ENCODE data around the gene ZBTB7A. TPM values are rescaled to one million over a fixed set of nuclear protein-coding genes. Genes with fewer than 3 reads are reported as not detected.

Gene ZBTB7A
- total and polyA plus RNA-seq, 7 experiments from 2014 or later, result 15.3 to 76.0 (median 49.1) TPM

DNA sequence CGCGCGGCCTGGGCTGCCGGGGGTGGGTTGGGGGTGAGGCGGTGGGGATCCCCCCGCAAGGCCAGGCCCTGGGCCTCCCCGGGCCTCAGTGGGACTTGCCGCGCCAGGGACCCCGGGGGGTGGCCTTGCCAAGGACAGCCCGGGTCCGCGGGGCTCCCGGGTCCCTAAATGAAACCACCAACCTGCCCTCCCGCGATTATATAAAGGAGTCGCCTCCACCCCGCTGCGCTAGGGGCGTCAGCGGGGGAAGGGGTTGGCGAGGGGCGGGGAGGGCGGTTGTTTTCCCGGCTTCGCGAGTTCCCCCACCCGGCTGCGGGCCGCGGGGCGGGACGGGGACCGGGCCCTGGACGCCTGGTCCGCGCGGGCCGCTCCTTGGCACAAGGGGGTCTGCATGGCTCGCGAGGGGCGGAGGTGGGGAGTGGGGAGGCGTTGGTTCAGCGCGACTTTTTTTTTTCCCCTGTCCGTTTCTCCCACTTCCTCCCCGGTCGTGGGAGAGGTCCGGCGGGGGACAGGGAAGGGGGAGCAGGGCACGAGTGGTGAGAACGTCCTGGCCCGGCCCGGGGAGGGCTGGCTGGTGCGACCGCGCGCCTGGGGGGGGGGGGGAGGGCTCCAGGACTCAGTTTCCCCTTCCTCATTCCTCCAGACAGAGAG is 822 bp upstream of the ZBTB7A start:
- Histone ChIP-seq H3K4me1 (ENCODE audit: control insufficient read depth in 2 of 2, insufficient read depth in 2 of 2, low read length in 2 of 2) (peaks cover 22 to 37% of the 10 kb centered on the region in 2 donors), H3K4me3 (ENCODE audit: low read length) (peak overlapping the region; percentile 52), H3K27ac (ENCODE audit: low read depth, low read length) (peak overlapping the region; percentile 95), H3K27me3 (ENCODE audit: control insufficient read depth in 2 of 2, insufficient read depth in 2 of 2, low read length in 2 of 2) (no peaks in the 10 kb centered on the region), H3K9me3 (ENCODE audit: control insufficient read depth in 2 of 3, low read length in 3 of 3) (no peaks in the 10 kb centered on the region), H3K36me3 (ENCODE audit: control insufficient read depth in 2 of 3, insufficient read depth in 3 of 3, low read length in 3 of 3) (peaks cover 0 to 20% (median 0%) of the 10 kb centered on the region in 3 experiments)
- Mint-ChIP-seq H3K27ac (peak overlapping the region; percentile 83 to 94 (median 90)), H3K36me3 (peaks cover 0 to 2% (median 0%) of the 10 kb centered on the region in 5 donors), H3K9me3 (peaks cover 0 to 1% (median 0%) of the 10 kb centered on the region in 11 donors), H3K4me1 (peaks cover 0 to 38% (median 26%) of the 10 kb centered on the region in 7 donors), H3K4me3 (peak overlapping the region; percentile 79 to 95 (median 88)), H3K27me3 (no peaks in the 10 kb centered on the region)
- intact Hi-C loops (cut with micrococcal nuclease), result loop anchor here (2.0 to 5.0 kb wide), 6 partner anchors 21 to 390 kb away; partner anchors contain the start of genes ANKRD24 (in 1 of the 2), MAP2K2 (in 1 of the 2), MRPL54 (in 1 of the 2) and SIRT6 (in 1 of the 2)
- ATAC-seq, result peak; percentile 1
- CTCF ChIA-PET, result no interaction called here
- DNase-seq, result peak in 4 of 9 donors; percentile 48 to 72 (median 68)
- POLR2A ChIA-PET, result interaction anchor here (0.5 to 2.8 kb wide), 12 partner anchors 10 to 564 kb away, joined by 3 to 36 read pairs (median 5); partner anchors contain the start of gene PIAS4

DNA sequence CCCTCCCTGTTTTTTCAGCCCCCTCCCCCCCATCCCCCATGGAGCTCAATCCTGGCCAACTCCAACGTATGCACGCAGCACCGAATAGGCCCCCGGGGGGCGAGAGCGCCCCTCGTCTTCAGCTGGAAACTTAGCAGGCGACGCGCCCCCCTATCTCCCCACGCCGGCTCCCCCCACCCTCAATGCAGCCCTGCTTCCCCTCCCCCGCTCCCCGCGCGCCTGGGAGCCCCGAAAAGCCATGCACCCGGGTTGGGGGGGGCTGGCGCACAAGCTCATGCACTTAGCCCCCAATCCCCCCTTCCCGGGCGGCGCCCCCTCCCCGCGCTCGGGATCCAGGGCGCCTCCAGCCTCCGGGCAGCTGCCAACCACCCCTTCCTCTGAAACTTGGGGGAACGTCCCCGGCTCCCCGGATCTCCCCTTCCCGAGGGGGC is 508 bp downstream of the ZBTB7A start:
- no peak for ATAC-seq
- Mint-ChIP-seq H3K27ac (peak overlapping the region in 6 of 9 donors; percentile 12 to 86 (median 66)), H3K4me1 (peaks cover 0 to 39% (median 26%) of the 10 kb centered on the region in 7 donors), H3K27me3 (no peaks in the 10 kb centered on the region), H3K4me3 (peak overlapping the region; percentile 47 to 90 (median 71)), H3K9me3 (peaks cover 0 to 1% (median 0%) of the 10 kb centered on the region in 11 donors), H3K36me3 (peaks cover 0 to 2% (median 0%) of the 10 kb centered on the region in 5 donors)
- ChIA-PET POLR2A (interaction anchor here (0.6 to 2.8 kb wide), 15 partner anchors 12 to 181 kb away, joined by 3 to 36 read pairs (median 6); partner anchors contain the start of genes EEF2, PIAS4 and YJU2), CTCF (no interaction called here)
- H3K36me3 ChIP-seq (ENCODE audit: control insufficient read depth in 2 of 3, insufficient read depth in 3 of 3, low read length in 3 of 3), result peaks cover 0 to 31% (median 0%) of the 10 kb centered on the region in 3 experiments
- H3K27me3 ChIP-seq (ENCODE audit: control insufficient read depth in 2 of 2, insufficient read depth in 2 of 2, low read length in 2 of 2), result no peaks in the 10 kb centered on the region
- H3K4me3 ChIP-seq (ENCODE audit: low read length), result peak overlapping the region; percentile 57
- peaks cover 35 to 50% of the 10 kb centered on the region in 2 donors for H3K4me1 ChIP-seq (ENCODE audit: control insufficient read depth in 2 of 2, insufficient read depth in 2 of 2, low read length in 2 of 2)
- intact Hi-C loops (cut with micrococcal nuclease), result loop anchor here (1.0 to 5.0 kb wide), 18 partner anchors 12 to 406 kb away; partner anchors contain the start of genes ANKRD24 (in 2 of the 2), EEF2 (in 2 of the 2), MAP2K2 (in 2 of the 2) and PIAS4 (in 2 of the 2)
- peak; percentile 58 to 75 (median 69) for DNase-seq
- no peaks in the 10 kb centered on the region for H3K9me3 ChIP-seq (ENCODE audit: control insufficient read depth in 2 of 3, low read length in 3 of 3)
- H3K27ac ChIP-seq (ENCODE audit: low read depth, low read length), result peak overlapping the region; percentile 95

DNA sequence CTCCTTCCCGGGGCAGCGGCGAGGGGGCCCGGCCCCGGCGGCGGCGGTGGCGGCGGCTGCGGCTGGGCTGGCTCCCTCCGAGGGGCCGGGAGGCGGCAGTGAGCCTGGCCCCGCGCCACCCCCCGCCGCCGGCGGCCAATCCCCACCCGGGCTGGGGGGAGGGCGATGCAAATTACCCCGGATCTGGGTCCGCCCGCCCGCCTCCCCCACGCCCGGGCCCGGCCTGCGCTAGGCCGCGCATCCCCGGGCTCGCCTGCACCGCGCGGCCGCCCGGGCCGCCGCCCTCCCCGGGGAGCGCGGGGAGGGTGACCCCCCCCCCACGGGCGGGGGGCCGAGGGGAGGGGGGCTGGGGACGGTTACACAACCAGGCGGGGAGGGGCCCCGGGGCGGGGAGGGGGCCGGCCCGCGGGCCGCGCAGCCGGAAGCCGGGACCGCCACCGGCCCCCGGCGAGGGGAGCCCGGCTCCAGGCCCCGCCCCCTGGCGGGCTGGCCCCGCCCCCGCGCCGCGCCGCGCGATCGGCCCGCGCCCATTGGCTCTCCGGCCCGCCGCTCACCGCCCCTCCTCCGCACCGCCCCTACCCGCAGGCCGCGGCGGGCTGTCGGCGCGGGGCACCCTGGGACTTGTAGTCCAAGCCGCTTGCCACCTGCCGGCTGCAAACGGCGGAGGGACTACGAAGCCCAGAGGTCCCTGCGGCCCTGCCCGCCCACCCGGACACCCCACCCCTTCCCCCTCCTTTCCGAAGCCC is 1.1 kb downstream of the ZBTB7A start:
- Histone ChIP-seq H3K27me3 (ENCODE audit: control insufficient read depth in 2 of 2, insufficient read depth in 2 of 2, low read length in 2 of 2) (no peaks in the 10 kb centered on the region), H3K27ac (ENCODE audit: low read depth, low read length) (peak overlapping the region; percentile 95), H3K4me1 (ENCODE audit: control insufficient read depth in 2 of 2, insufficient read depth in 2 of 2, low read length in 2 of 2) (peaks cover 41 to 56% of the 10 kb centered on the region in 2 donors), H3K9me3 (ENCODE audit: control insufficient read depth in 2 of 3, low read length in 3 of 3) (no peaks in the 10 kb centered on the region), H3K4me3 (ENCODE audit: low read length) (no peak overlapping the region), H3K36me3 (ENCODE audit: control insufficient read depth in 2 of 3, insufficient read depth in 3 of 3, low read length in 3 of 3) (peaks cover 0 to 31% (median 0%) of the 10 kb centered on the region in 3 experiments)
- Mint-ChIP-seq H3K27ac (peak overlapping the region in 6 of 9 donors; percentile 12 to 86 (median 66)), H3K27me3 (no peaks in the 10 kb centered on the region), H3K4me1 (peaks cover under 1 to 42% (median 26%) of the 10 kb centered on the region in 7 donors), H3K36me3 (peaks cover 0 to 2% (median 0%) of the 10 kb centered on the region in 5 donors), H3K4me3 (peak overlapping the region; percentile 29 to 90 (median 67)), H3K9me3 (peaks cover 0 to 1% (median 0%) of the 10 kb centered on the region in 11 donors)
- DNase-seq (peak; percentile 97 to 99 (median 98)), ATAC-seq (peak; percentile 89)
- intact Hi-C loops (cut with micrococcal nuclease), result loop anchor here (1.0 to 5.0 kb wide), 18 partner anchors 13 to 407 kb away; partner anchors contain the start of genes ANKRD24 (in 2 of the 2), EEF2 (in 2 of the 2), MAP2K2 (in 2 of the 2) and PIAS4 (in 2 of the 2)
- CTCF ChIA-PET, result no interaction called here
- POLR2A ChIA-PET, result interaction anchor here (0.6 to 2.8 kb wide), 13 partner anchors 12 to 181 kb away, joined by 3 to 36 read pairs (median 6); partner anchors contain the start of genes EEF2, PIAS4 and YJU2

DNA sequence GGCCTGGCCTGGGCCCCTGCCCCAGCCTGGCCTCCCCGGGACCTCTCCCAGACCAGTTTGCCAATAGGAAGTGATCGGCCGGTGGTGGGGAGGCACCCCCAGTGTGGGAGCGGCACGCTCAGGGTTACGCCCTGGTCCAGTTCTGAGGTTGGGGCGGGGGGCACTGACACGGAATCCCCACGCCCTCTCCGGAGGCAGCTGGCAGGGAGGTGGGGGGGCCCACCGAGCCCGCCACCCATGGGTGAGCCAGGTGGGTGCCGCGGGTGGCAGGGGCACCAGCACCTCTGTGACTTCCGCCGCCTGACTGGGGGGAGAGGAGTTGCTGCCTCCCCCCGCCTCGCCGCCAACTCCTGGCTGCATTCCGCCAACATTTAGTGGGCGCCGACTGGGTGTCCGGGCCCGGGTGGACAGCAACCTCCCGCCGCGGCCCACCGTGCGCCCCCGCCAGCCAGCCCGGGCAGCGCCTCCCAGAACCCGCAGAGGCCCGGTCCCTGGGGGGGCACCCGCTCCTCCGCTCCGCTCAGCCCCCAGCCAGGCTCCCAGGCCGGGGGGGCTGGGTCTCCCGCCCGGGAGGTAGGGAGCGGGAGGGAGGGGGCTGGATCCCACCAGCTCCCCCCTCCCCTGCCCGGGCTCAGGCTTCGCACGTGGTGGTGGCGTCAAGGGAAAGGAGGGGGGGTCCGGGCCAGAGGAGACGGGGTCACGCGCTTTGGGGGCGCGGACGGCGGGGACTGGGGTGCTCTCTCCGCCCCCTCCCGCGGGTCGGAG is 2.0 kb downstream of the ZBTB7A start:
- H3K27me3 Mint-ChIP-seq, result no peaks in the 10 kb centered on the region
- H3K4me1 Mint-ChIP-seq, result peaks cover 5 to 45% (median 25%) of the 10 kb centered on the region in 7 donors

DNA sequence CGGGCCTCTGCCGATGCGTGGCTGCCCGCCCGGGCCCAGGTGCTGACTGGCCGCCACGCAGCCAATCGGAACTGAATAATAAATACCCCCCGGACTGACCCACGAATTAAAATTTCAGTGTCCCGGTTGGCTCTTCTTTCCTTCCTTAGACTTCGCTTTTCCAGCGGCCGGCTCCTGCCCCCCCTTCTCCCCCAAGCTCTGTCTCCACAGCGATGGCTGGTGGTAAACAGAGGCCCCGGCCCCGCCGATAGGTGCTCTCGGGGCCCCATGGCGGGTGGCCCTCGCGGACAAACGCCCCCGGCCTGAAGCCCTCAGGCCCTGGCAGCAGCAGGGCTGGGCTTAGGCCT is 2.6 kb downstream of the ZBTB7A start:
- H3K27ac ChIP-seq (ENCODE audit: low read depth, low read length), result peak overlapping the region; percentile 81
- H3K36me3 ChIP-seq (ENCODE audit: control insufficient read depth in 2 of 3, insufficient read depth in 3 of 3, low read length in 3 of 3), result peaks cover 0 to 36% (median 0%) of the 10 kb centered on the region in 3 experiments
- Mint-ChIP-seq H3K4me1 (peaks cover 5 to 41% (median 21%) of the 10 kb centered on the region in 7 donors), H3K4me3 (peak overlapping the region; percentile 68 to 87 (median 82)), H3K9me3 (peaks cover 0 to 1% (median 0%) of the 10 kb centered on the region in 11 donors), H3K27me3 (no peaks in the 10 kb centered on the region), H3K36me3 (peaks cover 0 to 2% (median 0%) of the 10 kb centered on the region in 5 donors), H3K27ac (peak overlapping the region in 5 of 9 donors; percentile 54 to 89 (median 77))
- H3K4me3 ChIP-seq (ENCODE audit: low read length), result peak overlapping the region; percentile 45
- H3K9me3 ChIP-seq (ENCODE audit: control insufficient read depth in 2 of 3, low read length in 3 of 3), result no peaks in the 10 kb centered on the region
- ATAC-seq, result no peak
- H3K27me3 ChIP-seq (ENCODE audit: control insufficient read depth in 2 of 2, insufficient read depth in 2 of 2, low read length in 2 of 2), result no peaks in the 10 kb centered on the region
- no peak for DNase-seq
- peaks cover 48 to 54% of the 10 kb centered on the region in 2 donors for H3K4me1 ChIP-seq (ENCODE audit: control insufficient read depth in 2 of 2, insufficient read depth in 2 of 2, low read length in 2 of 2)
- CTCF ChIA-PET, result interaction anchor here (1.1 kb wide), 1 partner anchor 51 kb away, joined by 3 read pairs; no protein-coding TSS in a partner anchor
- POLR2A ChIA-PET, result interaction anchor here (1.0 to 2.9 kb wide), 3 partner anchors 40 to 77 kb away, joined by 3 to 10 read pairs (median 3); no protein-coding TSS in a partner anchor
- intact Hi-C loops (cut with micrococcal nuclease), result no loop called here

More for the DNA sequence above, 2.0 kb downstream of the ZBTB7A start:
- POLR2A ChIA-PET, result interaction anchor here (0.6 to 2.9 kb wide), 5 partner anchors 40 to 93 kb away, joined by 3 to 10 read pairs (median 3); partner anchors contain the start of gene DAPK3
- Mint-ChIP-seq H3K36me3 (peaks cover 0 to 2% (median 0%) of the 10 kb centered on the region in 5 donors), H3K27ac (peak overlapping the region in 3 of 9 donors; percentile 38 to 78 (median 54)), H3K4me3 (peak overlapping the region in 9 of 10 donors; percentile 64 to 87 (median 80)), H3K9me3 (peaks cover 0 to 1% (median 0%) of the 10 kb centered on the region in 11 donors)
- no peak for ATAC-seq
- Histone ChIP-seq H3K9me3 (ENCODE audit: control insufficient read depth in 2 of 3, low read length in 3 of 3) (no peaks in the 10 kb centered on the region), H3K36me3 (ENCODE audit: control insufficient read depth in 2 of 3, insufficient read depth in 3 of 3, low read length in 3 of 3) (peaks cover 0 to 36% (median 0%) of the 10 kb centered on the region in 3 experiments), H3K27me3 (ENCODE audit: control insufficient read depth in 2 of 2, insufficient read depth in 2 of 2, low read length in 2 of 2) (no peaks in the 10 kb centered on the region), H3K27ac (ENCODE audit: low read depth, low read length) (peak overlapping the region; percentile 81), H3K4me1 (ENCODE audit: control insufficient read depth in 2 of 2, insufficient read depth in 2 of 2, low read length in 2 of 2) (peaks cover 48 to 56% of the 10 kb centered on the region in 2 donors), H3K4me3 (ENCODE audit: low read length) (peak overlapping the region; percentile 45)
- CTCF ChIA-PET, result interaction anchor here (1.1 kb wide), 1 partner anchor 50 kb away, joined by 3 read pairs; no protein-coding TSS in a partner anchor
- DNase-seq, result peak in 8 of 9 donors; percentile 30 to 57 (median 42)
- intact Hi-C loops (cut with micrococcal nuclease), result loop anchor here in 1 of 2 donors (5.0 kb wide), 3 partner anchors 43 to 393 kb away; partner anchors contain the start of genes ANKRD24, SIRT6 and UBXN6

Measured in naive thymus-derived CD4-positive, alpha-beta T cell (primary cell).